HG02678 (cell line): ENCODE measurements around the gene RNU2-1.
"Not testable (repeated sequence)": the region's sequence is repeated elsewhere in the genome, so short reads cannot be mapped to it uniquely, and the experiment has no call there.

ENCODE experiments used
- ATAC-seq: cut with Tn5 transposase; IDR thresholded peaks from one replicate; pipeline ENCODE4 v1.9.1; 2021; ENCODE audit warnings: mild to moderate bottlenecking, moderate library complexity; ENCODE audit not compliant: unreplicated experiment

RNU2-1 gene

GRCh38 chr17:43233877-43234276, at the start of gene RNU2-1:
RNU2-1 (minus strand) TSS chr17:43233977.
- ATAC-seq, result not testable (repeated sequence)

- ATAC-seq, result not testable (repeated sequence)
Observed at GRCh38 chr17:43272914-43273313, 39.1 kb upstream of the RNU2-1 start.

GRCh38 chr17:43272483-43272882, 38.7 kb upstream of the RNU2-1 start:
- ATAC-seq, result not testable (repeated sequence)

- ATAC-seq, result not testable (repeated sequence)
Observed at GRCh38 chr17:43270552-43271504, 37.1 kb upstream of the RNU2-1 start.

- ATAC-seq, result not testable (repeated sequence)
Observed at GRCh38 chr17:43246456-43246855, 12.7 kb upstream of the RNU2-1 start.

GRCh38 chr17:43240596-43241352, 7.0 kb upstream of the RNU2-1 start:
- not testable (repeated sequence) for ATAC-seq

- ATAC-seq, result not testable (repeated sequence)
Observed at GRCh38 chr17:43239597-43239996, 5.8 kb upstream of the RNU2-1 start.

GRCh38 chr17:43233263-43233662, 514 bp downstream of the RNU2-1 start:
- not testable (repeated sequence) for ATAC-seq

GRCh38 chr17:43232021-43232699, 1.6 kb downstream of the RNU2-1 start:
- ATAC-seq, result not testable (repeated sequence)

GRCh38 chr17:43231205-43232020, 2.4 kb downstream of the RNU2-1 start:
- ATAC-seq, result not testable (repeated sequence)

- not testable (repeated sequence) for ATAC-seq
Observed at GRCh38 chr17:43228020-43228782, 5.6 kb downstream of the RNU2-1 start, which contains the start of gene CCDC200. CCDC200 (minus strand) TSS chr17:43228623; CDS start chr17:43228554, 69 bp downstream.

- no peak for ATAC-seq
Observed at GRCh38 chr17:43226393-43226792, 7.4 kb downstream of the RNU2-1 start.

GRCh38 chr17:43224146-43224705, 9.6 kb downstream of the RNU2-1 start:
- no peak for ATAC-seq

GRCh38 chr17:43220511-43221125, 13.2 kb downstream of the RNU2-1 start:
- ATAC-seq, result no peak

- no peak for ATAC-seq
Observed at GRCh38 chr17:43219746-43220380, 13.9 kb downstream of the RNU2-1 start.

GRCh38 chr17:43219001-43219400, 14.8 kb downstream of the RNU2-1 start:
- ATAC-seq, result no peak

GRCh38 chr17:43217614-43218087, 16.1 kb downstream of the RNU2-1 start:
- ATAC-seq, result no peak
